ENCODE results near the gene ADD3. TPM values are rescaled to one million over a fixed set of nuclear protein-coding genes. Genes with fewer than 3 reads are reported as not detected.
"Not testable (repeated sequence)": the region's sequence is repeated elsewhere in the genome, so short reads cannot be mapped to it uniquely, and the experiment has no call there.

ADD3 gene
- total RNA-seq, 1 donor from 2014 or later: 77.2 TPM

DNA sequence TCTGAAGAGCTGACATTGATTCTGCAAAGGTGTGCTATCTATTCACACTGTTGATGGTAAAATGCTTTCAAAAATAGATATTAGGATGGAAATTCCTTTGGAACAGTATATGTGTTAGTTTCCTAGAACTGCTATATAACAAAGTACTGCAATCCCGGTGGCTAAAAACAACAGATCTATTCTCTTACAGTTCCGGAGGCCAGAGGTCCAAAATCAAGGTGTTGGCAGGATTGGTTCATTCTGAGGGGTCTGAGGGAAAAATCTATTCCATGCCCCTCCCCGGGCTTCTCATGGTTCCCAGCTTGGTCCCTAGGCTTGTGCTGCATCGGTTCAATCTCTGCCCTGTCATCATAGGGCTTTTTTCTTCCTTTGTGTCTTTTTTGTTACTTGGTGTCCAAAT, 79.9 kb downstream of the ADD3 start:
- intact Hi-C loops (cut with DNase I): no loop called here
- DNase-seq (ENCODE audit: low spot score): no peak

DNA sequence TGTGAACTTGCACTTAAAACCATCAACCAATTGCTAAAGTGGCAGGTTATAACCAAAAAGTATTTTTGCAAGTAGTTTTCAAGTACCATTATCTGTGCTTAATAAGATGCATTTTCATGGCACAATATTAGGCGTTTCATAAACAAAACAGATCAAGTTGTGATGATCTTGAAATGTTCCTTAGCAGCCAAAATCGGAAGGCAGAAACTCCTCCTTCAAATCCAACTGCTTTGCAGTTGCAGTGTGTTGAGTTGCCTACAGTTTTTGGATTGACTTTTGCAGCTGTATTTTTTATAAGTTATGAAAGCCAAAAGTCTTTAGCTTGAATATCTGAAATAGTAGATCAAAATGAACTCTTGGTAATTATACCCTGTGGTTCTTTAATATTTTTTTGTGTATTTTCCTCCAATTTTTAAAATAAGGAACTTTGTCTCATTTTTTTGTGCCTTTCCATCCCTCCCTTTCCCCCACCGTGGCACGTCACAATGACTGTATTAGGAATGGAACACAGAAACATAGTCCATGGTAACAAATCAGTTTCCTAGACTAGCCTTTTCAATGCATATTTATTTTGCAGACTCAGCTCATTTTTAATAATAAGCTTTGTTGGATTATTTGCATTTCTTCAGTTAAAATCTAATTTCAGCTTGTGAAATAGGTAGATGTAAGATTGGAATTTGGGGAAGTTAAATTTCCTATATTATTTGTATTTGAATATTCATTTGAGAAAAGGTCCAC, 80.8 kb downstream of the ADD3 start:
- intact Hi-C loops (cut with DNase I): no loop called here
- DNase-seq (ENCODE audit: low spot score): no peak

DNA sequence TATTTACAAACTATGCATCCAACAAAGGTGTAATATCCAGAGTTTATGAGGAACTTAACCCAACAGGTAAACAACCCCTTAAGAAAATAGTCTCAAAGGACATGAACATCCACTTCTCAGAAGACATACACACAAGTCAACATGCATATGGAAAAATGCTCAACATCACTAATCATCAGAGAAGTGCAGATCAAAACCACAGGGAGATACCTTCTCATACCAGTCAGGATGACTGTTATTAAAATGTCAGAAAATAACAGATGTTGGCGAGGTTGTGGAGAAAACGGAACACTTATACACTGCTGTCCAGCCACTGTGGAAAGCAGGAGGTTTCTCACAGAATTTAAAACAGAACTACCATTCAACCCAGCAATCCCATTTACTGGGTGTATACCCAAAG, 84.0 kb downstream of the ADD3 start:
- DNase-seq (ENCODE audit: low spot score): no peak
- intact Hi-C loops (cut with DNase I): no loop called here

DNA sequence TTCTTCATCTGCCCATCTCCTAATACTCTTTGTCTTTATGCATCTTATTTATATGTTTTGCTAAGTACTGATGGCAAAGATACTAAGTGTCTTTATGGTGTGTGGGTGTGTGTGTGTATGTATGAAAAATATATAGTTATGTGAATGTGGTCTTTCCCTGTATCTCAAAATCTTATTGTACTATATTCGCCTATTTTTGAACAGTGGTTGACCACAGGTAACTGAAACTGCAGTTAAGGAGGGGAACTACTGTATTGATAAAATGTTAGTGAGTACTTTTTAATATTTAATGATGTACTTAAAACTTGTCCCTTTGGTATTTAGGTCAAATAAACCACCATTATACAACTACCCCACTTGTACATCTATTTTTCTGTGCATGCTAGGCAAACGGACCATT, 85.9 kb downstream of the ADD3 start:
- intact Hi-C loops (cut with DNase I): no loop called here

DNA sequence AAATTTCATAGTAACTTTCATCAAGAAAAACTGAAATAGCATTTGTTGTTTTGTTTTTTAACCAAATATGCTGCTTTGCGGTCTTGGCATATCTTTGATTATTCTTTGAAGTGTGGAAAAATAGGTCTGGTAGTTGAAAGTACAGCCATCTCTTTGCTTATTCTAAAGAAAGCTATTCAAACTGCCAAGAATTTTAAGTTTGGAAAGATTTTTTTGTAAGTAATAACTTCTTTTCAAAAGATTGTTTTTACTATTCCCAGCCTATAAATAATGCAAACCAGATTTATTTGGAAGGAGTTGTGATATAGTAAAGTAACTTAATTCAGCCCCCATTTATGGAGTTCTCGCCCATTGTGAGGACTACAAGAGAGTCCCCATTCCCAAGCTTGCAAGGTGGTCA, 87.0 kb downstream of the ADD3 start:
- intact Hi-C loops (cut with DNase I): no loop called here
- no peak for DNase-seq (ENCODE audit: low spot score)

More for the DNA sequence above, 85.9 kb downstream of the ADD3 start:
- no peak for DNase-seq (ENCODE audit: low spot score)

DNA sequence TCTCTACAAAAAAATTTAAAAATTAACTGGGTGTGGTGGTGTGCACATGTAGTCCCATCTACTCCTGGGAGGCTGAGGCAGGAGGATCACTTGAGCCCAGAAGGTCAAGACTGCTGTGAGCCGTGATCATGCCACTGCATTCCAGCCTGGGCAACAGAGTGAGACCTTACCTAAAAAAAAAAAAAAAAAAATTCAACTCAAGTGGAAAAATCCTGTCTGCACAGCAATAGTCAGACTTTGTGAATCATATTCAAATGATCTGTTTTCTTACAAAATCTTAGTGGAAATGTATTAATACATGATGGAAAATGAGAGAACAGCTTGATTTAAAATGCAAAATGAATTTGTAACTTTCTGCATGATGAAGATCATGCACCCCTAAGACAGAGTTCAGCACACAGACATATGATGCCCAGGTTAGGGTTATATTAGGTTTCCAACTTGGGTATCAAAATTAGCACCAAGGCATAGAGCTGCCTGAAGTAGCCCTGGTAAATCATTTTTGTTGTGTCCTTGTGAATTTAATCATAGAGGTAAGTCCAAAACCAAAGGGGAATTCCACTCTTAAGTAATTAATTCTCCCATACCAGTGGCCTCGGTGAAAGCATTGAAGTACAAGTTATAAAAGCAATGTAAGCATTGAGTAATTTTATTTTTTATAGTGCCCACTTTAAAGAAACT, 93.8 kb downstream of the ADD3 start:
- DNase-seq (ENCODE audit: low spot score): no peak
- intact Hi-C loops (cut with DNase I): no loop called here

DNA sequence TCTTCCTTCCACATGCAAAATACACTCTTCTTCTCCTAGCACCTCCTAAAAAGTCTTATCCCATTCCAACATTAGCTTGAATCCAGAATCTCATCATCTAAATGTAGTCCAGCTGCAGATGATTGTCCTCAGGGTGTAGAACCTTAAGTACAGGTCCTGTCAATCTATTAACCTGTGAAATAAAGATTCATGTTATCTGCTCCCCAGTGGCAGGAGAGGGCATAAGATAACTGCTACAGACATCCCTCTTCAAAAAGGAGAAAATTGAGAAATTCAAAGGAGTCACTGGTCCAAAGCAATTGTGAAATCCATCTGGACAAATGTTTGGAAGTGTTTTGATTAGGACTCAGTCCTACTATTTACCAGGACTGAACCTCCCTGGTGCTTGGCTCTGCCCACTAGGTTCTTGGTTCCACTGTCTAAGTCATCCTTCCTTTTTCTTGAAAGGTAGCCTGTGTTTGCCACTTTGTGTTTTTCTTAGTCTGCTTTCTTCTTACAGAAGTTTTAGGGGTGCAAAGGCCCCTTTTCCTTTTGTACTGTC, 96.2 kb downstream of the ADD3 start:
- no peak for DNase-seq (ENCODE audit: low spot score)
- intact Hi-C loops (cut with DNase I): no loop called here

DNA sequence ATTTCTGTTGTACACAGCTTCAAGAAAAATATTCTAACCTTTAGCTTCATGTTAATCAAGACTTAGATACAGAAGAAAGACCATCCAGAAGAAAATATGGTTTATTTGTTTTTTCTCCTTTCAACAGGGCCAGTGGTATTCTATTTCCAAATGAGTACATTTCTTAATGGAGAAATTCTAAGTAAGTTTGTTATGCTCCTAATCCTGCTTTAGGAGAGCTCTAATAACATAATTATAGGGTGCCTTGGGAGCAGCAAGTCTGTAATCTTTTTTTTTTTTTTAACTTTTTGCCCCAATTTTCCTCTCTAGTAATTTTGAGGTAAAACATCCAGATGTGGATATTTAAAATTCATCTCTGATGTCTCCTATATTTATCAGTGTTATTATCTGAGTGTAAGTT, 98.1 kb downstream of the ADD3 start:
- intact Hi-C loops (cut with DNase I): no loop called here
- DNase-seq (ENCODE audit: low spot score): no peak

DNA sequence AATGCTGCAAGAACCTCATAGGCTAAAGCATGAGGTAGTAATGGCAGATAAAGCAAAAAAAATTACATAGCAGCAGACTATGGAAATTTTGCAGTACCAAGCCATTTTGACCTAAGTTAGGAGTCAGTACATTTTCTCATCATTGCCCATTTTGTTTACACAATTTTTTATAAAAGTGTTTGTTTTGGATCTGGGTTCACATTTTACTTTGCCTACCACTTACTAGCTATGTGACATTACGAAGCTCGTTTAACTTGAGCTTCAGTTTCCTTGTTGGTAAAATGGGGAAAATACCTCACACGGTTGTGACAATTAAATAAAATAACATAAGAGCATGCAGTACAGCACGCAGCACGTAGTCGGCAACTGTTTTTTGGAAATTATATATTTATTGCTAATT, 99.6 kb downstream of the ADD3 start:
- intact Hi-C loops (cut with DNase I): no loop called here

DNA sequence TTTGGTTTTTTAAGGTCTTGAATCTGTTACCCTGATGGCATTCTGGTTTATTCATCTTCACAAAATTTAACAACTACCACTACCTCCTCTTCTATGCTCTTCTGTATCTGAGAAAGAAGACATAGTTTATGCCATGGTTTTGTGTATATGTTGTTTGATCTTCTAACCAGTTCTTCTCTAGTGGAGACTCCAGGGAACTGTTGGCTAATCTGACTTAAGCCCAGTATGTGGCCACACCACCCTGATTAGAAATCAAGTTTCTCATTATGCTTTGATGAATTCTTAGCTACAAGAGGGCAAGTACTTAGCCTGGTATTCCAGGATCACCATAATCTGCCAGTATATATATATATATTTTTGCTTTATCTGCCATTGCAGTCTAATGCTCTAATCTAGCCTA, 100.1 kb downstream of the ADD3 start:
- DNase-seq (ENCODE audit: low spot score): no peak
- intact Hi-C loops (cut with DNase I): no loop called here

More for the DNA sequence above, 99.6 kb downstream of the ADD3 start:
- DNase-seq (ENCODE audit: low spot score): no peak

DNA sequence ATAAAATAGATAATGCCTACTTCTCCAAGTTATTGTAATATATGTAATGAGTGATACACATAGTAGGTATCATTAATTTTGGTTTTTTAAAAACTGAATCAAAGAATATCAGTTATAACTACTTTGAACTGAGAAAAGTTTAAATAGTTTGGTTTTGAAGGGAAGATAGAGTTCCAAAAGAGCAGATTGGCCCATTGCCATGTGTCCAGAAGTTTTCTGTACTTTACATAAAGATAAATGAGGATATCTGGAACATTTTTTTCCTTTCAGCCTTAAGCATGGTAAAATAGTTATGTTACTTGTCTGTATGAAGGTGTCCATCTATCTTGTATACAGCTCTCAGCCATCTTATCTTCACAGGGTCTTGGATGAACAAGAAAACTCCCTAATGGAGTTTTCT, 101.7 kb downstream of the ADD3 start:
- intact Hi-C loops (cut with DNase I): no loop called here
- DNase-seq (ENCODE audit: low spot score): no peak

DNA sequence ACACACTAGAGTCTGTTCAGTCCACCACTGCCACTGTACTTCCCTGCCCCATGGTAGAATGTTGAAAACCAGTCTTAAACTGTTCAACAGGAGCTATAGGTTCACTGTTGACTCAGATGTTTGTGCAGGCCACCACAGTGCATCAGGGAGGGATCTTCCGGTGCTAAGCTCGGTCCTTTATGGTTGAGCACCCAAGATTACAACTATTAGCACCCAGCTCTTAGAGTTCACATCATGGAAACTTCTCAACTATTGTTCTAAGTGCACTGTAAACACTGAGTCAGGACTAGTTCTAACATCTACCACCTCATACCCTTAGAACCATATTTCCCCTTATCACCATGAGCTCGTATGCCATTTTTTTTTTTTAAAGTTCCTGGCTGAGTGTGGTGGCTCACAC, 102.6 kb downstream of the ADD3 start:
- no peak for DNase-seq (ENCODE audit: low spot score)
- intact Hi-C loops (cut with DNase I): no loop called here

DNA sequence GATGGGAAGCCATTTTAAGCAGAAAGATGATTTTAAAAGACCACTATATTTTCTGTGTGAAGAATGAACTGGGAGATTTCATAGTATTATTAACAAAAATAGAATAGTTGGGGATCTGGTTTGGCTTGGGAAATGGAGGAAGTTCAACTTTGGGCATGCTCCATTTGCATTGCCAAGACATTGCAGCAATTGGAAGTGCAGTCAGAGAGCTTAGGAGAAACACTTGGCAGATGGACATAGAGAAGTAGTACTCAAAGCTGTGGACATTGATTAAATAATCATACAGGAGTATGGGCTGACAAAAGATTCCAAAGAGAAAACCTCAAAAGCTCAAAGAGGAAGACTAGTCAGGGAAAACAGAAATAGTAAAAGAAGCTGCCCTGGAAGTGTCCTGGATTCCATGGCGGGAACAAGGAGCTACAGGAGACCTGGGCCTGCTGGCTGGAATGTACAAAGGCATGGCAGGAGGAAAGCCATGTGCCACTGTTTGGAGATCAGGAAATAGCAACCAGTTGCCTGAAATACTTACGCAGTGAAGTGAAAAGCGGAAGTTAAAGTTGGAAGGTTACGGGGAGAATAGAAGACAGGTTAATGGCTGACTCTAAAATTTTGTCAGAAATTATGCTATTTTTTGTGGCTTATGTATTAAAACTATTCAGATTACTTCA, 106.0 kb downstream of the ADD3 start:
- intact Hi-C loops (cut with DNase I): no loop called here
- DNase-seq (ENCODE audit: low spot score): no peak

DNA sequence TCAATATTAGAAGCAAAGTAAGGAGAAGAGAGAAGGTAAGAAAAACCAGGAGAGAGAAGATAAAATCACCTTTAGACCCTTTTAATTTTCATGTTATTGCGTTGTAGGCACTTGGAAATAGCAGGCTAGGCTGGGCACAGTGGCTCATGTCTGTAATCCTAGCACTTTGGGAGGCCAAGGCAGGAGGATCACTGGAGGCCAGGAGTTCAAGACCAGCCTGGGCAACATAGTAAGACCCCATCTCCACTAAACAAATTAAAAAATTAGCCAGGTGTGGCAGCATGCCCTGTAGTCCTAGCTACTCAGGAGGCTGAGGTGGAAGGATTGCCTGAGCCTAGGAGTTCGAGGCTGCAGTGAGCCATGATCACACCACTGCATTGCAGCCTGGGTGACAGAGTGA, 106.9 kb downstream of the ADD3 start:
- DNase-seq (ENCODE audit: low spot score): not testable (repeated sequence)
- intact Hi-C loops (cut with DNase I): loop anchor here (5.0 kb wide), 1 partner anchor 227 kb away; no protein-coding TSS in a partner anchor

DNA sequence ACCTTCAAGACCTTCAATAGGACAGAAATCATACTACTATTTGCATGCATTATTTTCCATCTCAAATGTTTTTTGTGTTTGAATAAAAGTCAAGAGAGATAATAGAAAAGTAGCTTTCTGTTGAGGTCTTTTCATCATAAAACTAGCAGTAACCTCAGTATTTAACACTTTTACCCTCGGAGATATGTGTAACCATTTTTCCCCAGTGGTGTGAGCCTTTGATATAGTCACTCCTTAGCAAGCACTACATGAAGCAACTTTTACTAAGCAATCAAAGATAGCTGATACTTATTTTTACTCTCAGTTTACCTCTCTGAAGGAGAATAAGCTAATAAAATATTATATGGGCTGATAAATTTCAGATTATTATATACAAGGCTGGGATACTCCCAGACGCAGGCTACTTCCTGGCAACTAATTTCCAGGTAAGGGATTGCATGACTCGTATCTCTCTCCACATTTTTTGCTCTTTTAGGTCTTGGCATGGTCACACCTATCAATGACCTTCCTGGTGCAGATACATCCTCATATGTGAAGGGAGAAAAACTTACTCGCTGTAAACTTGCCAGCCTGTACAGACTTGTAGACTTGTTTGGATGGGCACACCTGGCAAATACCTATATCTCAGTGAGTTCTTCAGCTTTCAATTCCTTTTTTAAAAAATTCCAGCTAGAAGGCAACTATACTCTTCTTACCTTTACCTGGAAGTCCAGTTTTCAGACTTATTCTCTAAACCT, 108.2 kb downstream of the ADD3 start:
- intact Hi-C loops (cut with DNase I): loop anchor here (5.0 kb wide), 1 partner anchor 229 kb away; no protein-coding TSS in a partner anchor
- no peak for DNase-seq (ENCODE audit: low spot score)

DNA sequence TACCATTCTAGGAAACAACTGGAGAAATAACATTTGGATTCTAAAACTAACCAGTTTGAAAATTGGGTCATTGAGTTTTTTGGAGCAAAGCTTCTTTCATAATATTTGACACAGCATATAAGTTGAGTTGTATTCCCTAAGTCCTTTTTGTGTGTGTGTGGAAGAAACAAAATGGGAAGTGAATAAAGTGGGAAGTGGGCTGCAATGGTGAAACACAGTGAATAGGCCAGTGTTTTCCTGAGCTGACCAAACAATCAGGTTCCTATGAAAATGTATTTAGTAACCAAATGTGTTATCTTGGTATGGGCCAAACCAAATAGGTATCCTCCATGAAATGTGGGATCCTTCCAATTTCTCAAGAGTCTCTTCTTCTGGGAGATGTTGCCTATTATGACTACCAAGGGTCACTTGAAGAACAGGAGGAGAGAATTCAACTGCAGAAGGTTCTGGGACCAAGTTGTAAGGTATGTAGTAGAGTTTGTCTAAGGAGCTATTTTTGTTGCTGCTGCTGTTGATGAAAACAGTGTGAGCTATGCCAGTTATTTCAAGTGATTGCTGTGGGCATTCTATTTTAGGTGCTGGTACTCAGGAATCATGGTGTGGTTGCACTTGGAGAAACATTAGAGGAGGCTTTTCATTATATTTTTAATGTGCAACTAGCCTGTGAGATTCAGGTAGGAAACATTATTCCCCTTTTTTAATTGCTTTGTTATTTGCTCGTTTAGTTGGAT, 111.3 kb downstream of the ADD3 start:
- intact Hi-C loops (cut with DNase I): loop anchor here (5.0 kb wide), 1 partner anchor 232 kb away; no protein-coding TSS in a partner anchor
- no peak for DNase-seq (ENCODE audit: low spot score)

DNA sequence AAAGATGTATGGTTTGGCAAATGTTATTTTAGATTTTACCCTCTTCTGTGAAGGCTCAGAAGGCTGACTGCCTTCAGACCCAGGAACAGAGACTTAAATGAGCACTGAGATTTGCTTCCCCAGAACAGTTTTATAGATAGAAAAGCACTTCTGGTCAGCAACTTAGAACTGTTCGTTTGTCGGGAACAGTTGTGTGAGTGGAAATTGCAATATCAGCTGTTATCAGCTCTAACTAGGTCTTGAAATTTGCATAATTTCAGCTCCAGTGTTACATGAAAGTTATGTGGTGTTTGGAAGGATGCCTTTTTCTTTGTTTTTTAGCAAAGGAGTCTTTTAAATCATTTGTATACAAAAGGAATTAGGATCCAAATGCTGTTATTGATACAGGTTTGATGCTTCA, 115.8 kb downstream of the ADD3 start:
- DNase-seq (ENCODE audit: low spot score): no peak
- intact Hi-C loops (cut with DNase I): no loop called here

DNA sequence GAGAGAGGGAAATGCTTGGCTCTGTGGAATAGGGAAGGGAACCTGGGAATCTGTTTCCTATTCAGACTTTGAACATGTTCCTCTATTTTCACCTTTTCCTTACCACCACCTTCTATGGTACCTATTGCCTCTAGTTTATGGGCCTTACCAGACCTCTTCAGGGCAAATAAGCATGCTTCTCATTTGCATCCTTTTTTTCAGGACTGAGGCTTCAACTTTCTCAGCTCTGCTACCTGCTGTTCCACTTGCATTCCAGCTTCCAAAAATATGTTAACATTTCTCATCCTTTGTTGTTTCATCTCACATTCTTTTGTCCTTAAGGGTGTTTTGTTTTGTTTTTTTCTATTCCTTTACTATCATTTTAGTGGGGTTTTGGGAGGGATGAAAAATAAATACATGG, 121.7 kb downstream of the ADD3 start:
- DNase-seq (ENCODE audit: low spot score): no peak
- intact Hi-C loops (cut with DNase I): no loop called here

DNA sequence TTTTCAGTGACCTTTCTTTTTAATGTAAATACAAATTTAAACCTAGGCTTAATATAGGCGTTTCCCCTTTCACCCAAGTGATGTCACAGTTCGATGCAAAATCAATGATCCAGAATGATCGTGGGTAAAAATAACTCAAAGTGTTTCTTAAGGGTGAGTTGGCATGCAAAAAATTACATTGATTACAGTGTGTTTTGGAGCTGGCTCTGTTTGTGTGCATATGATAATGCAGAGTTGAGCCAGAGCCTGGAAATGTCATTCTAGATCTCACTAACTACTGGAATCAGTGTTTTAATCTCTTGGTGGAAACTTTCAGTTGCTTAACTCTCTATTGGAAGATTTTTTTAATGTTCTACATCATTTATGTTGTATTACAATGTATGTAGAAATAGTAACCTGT, 127.1 kb downstream of the ADD3 start:
- no peak for DNase-seq (ENCODE audit: low spot score)
- intact Hi-C loops (cut with DNase I): no loop called here

Measured in cardiac septum (tissue), 1 donor.